Measurements from ENCODE around the gene PDLIM1. TPM values are rescaled to one million over a fixed set of nuclear protein-coding genes. Genes with fewer than 3 reads are reported as not detected.

PDLIM1 gene
- total and polyA plus RNA-seq, 10 of the 15 experiments (the other 5 are each of a cell fraction or from before 2014, with no cell fraction given): 95.7 to 714 (median 309) TPM

- ChIA-PET POLR2A (interaction anchor here (0.7 to 1.4 kb wide), 2 partner anchors 31 to 34 kb away, joined by 3 to 4 read pairs; no protein-coding TSS in a partner anchor), RAD21 (ENCODE audit: unreplicated experiment) (interaction anchor here (0.7 to 0.8 kb wide), 2 partner anchors 45 to 97 kb away, joined by 3 read pairs; no protein-coding TSS in a partner anchor), CTCF (interaction anchor here (1.1 to 2.1 kb wide), 7 partner anchors 10 to 98 kb away, joined by 3 to 18 read pairs (median 6); no protein-coding TSS in a partner anchor), SMC1A (ENCODE audit: uncharacterized antibody, unreplicated experiment) (interaction anchor here (0.7 to 3.6 kb wide), 7 partner anchors 8 to 98 kb away, joined by 3 to 13 read pairs (median 4); no protein-coding TSS in a partner anchor)
- peaks cover 9% of the 10 kb centered on the region for H3K79me2 ChIP-seq (ENCODE audit: control insufficient read depth, insufficient read depth, low read length)
- no peak overlapping the region for H3K27ac ChIP-seq (ENCODE audit: control insufficient read depth, insufficient read depth)
- BruUV-seq (replicated peaks): no TSS peak
- in situ Hi-C loops (cut with MboI): no loop called here
- no peak overlapping the region for H3K4me3 ChIP-seq
- DNase-seq (ENCODE audit: low read depth, low spot score) (no peak), ATAC-seq (no peak), FAIRE-seq (no peak)
- H3K36me3 ChIP-seq (ENCODE audit: control insufficient read depth in 2 of 2, insufficient read depth in 2 of 2, low read length in 1 of 2): peaks cover 46 to 51% of the 10 kb centered on the region in 2 experiments
- no peaks in the 10 kb centered on the region for H3K9me3 ChIP-seq (replicated peaks; ENCODE audit: control insufficient read depth, insufficient read depth, low read length)
- TF ChIP-seq NFYA (IDR thresholded peaks at IDR 0.05; ENCODE audit: borderline replicate concordance, low read depth, low read length) (no peak), GATAD2B (conservative IDR thresholded peaks at IDR 0.05; ENCODE audit: low read depth) (no peak), CTCF (IDR thresholded peaks at IDR 0.05 in 2 of 3, conservative IDR thresholded peaks at IDR 0.05 in 1 of 3; ENCODE audit: control insufficient read depth in 2 of 3, extremely low read depth in 1 of 3, insufficient read depth in 1 of 3, low read depth in 3 of 3, low read length in 3 of 3) (no peak), ETV6 (conservative IDR thresholded peaks at IDR 0.05 in 1 of 2, IDR thresholded peaks at IDR 0.05 in 1 of 2; ENCODE audit: borderline replicate concordance in 1 of 2, low read depth in 1 of 2) (no peak), ZBTB33 (IDR thresholded peaks at IDR 0.05) (no peak), RFX5 (IDR thresholded peaks at IDR 0.05; ENCODE audit: low read depth, low read length) (no peak), USF2 (IDR thresholded peaks at IDR 0.05; ENCODE audit: borderline replicate concordance, low read depth, low read length) (no peak), HSF1 (IDR thresholded peaks at IDR 0.05; ENCODE audit: low read depth, low read length) (no peak), CBFB (IDR thresholded peaks at IDR 0.05; ENCODE audit: low read depth) (no peak), WRNIP1 (IDR thresholded peaks at IDR 0.05; ENCODE audit: borderline replicate concordance, low read depth, low read length) (no peak)
- intact Hi-C loops (cut with micrococcal nuclease; ENCODE audit: unreplicated experiment): no loop called here
- no peak overlapping the region for H3K9ac ChIP-seq (ENCODE audit: control insufficient read depth, insufficient read depth, low read length)
- H2AFZ ChIP-seq (ENCODE audit: control insufficient read depth, low read depth, low read length): no peak overlapping the region
- no peak overlapping the region for H3K4me2 ChIP-seq (ENCODE audit: control insufficient read depth, insufficient read depth)
- H3K4me1 ChIP-seq (ENCODE audit: control insufficient read depth, insufficient read depth, low read length): peaks cover 4% of the 10 kb centered on the region; the same call in 1 of the 2 replicates
- H3K27me3 ChIP-seq (replicated peaks in 1 of 2; ENCODE audit: control insufficient read depth in 2 of 2, insufficient read depth in 2 of 2, low read length in 1 of 2): no peaks in the 10 kb centered on the region
- no peaks in the 10 kb centered on the region; the same call in 1 of the 2 replicates for H4K20me1 ChIP-seq (ENCODE audit: control insufficient read depth, insufficient read depth)
- 81% methylated on average over 6 of the region's 6 CpGs for WGBS (ENCODE audit: insufficient coverage, insufficient replicate concordance, low lambda C conversion rate, missing lambda C conversion rate)
Observed at GRCh38 chr10:95264227-95265051, 26.4 kb downstream of the PDLIM1 start.

All from GM12878 (cell line).